Retinal pigment epithelial cell (primary cell): ENCODE results near the gene MPV17.

Experiments
- DNase-seq: peaks from one replicate; pipeline ENCODE4 v3.0.0-alpha.2; 2010; ENCODE audit warnings: low read depth
- H3K4me3 ChIP-seq: 2 replicates; pipeline ENCODE4 v1.5.1; 2011; ENCODE audit warnings: mild to moderate bottlenecking, low read length, control low read depth, moderate library complexity
- CTCF ChIP-seq: conservative IDR thresholded peaks from 2 replicates; pipeline ENCODE4 v1.5.1; 2011; ENCODE audit warnings: low read depth, low read length, control low read depth, inconsistent platforms

MPV17 gene

GRCh38 chr2:27351802-27352598 lies 29.1 kb upstream of the MPV17 start:
- no peak overlapping the region for H3K4me3 ChIP-seq
- TF ChIP-seq CTCF, result no peak
- no peak for DNase-seq

DNA sequence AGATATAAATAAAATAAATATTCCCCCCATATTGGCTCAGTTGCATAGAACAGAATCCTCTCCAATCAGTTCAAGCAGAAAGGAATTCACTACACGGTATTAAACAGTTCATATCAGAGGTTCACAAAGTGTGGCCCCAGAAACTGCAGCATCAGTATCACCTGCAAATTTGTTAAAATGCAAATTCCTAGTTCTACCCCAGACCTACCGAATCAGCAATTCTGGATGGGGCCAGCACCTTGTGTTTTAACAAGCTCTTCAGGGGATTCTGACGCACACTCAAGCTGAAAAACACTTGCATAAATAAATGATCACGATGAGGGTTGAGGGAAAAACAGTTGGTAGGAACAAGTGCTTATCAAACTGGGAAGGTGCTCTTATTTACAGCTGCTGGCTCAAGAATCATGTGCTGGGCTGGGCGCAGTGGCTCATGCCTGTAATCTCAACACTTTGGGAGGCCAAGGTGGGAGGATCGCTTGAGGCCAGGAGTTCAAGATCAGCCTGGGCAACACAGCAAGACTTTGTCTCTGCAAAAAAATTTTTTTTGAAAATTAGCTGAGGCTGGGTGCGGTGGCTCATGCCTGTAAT lies 27.3 kb upstream of the MPV17 start:
- TF ChIP-seq CTCF, result no peak
- no peak overlapping the region for H3K4me3 ChIP-seq
- DNase-seq, result no peak

DNA sequence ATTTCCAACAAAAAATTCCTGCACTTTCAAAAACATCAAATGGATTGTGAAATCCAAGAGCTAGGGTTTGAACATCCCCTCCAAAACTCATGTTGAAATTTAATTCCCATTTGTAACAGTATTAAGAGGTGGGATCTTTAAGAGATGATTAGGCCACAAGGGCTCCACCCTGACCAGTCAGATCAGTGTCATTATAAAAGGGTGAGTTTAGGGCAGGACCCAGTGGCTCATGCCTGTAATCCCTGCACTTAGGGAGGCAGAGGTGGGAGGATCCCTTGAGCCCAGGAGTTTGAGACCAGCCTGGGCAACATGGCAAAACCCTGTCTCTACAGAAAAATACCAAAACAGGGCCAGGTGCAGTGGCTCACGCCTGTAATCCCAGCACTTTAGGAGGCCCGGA lies 24.7 kb upstream of the MPV17 start:
- TF ChIP-seq CTCF, result no peak
- H3K4me3 ChIP-seq, result no peak overlapping the region
- no peak for DNase-seq

- DNase-seq, result no peak
- no peak overlapping the region for H3K4me3 ChIP-seq
- no peak for TF ChIP-seq CTCF
Measured at GRCh38 chr2:27336173-27336572, 13.3 kb upstream of the MPV17 start.

DNA sequence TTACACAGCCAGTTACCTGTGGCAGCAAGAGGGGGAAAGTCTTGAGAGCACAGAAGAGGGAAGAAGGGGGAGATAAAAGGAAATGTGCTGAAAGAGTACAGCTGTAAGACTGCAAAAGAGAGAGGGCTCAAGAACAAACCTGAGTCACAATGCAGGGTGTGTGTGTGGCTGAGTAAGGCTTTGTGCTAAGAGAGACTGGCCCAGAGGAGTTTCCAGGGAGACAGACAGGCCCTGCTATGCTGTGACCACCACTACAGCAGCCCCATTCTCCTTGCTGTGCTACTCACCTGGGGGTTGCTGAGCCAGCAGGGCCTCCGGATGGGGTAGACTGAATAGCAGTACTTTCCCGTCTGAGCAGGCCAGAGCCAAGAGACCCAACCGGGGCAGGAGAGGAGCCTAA lies 12.4 kb upstream of the MPV17 start:
- no peak for TF ChIP-seq CTCF
- DNase-seq, result no peak
- no peak overlapping the region for H3K4me3 ChIP-seq

- DNase-seq, result no peak
- TF ChIP-seq CTCF, result no peak
Measured at GRCh38 chr2:27324720-27325119, 1.8 kb upstream of the MPV17 start.

DNA sequence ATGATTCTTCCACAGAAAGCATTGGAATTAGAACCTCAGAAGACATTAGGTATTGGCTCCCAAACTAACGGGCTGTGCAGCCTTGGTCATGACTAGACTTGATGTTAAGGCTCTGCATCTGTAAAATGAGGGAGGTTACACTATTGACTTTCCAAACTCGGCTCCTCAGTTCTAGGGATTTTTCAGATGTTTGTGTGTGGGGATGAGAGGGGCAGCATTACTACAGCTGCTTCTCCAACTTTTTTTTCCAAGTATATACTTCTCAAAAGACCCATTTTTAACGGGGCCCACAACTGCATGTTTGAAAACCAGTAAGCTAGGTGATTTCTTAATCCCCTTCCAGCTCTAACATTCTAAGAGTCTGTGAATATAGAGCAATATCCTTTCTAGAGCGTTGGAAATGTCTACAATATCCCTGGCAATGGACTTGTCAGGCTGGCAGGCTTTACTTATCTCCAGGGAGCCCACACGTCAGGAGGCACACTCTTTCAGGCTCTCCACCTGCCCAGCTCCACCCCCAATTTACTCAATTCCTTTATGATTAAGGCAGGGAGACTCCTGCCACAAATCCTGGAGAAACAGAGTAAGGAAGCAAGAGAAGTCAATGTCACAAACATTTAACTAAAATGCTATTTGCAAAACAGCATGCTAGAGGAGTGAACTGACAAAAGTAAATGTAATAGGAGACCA lies 844 bp upstream of the MPV17 start:
- H3K4me3 ChIP-seq, result peak overlapping the region; percentile 93

More at GRCh38 chr2:27324720-27325119, 1.8 kb upstream of the MPV17 start:
- H3K4me3 ChIP-seq, result no peak overlapping the region

More for the DNA sequence above, 844 bp upstream of the MPV17 start:
- no peak for DNase-seq
- no peak for TF ChIP-seq CTCF
